ENCODE results near the gene SIRPD.

The SIRPD gene

GRCh38 chr20:1496930-1497329, 60.6 kb downstream of the SIRPD start:
- 80% methylated on average over 1 of the region's 3 CpGs; no CpG with 5 or more reads in 1 of the 2 experiments for WGBS, 2 experiments (ENCODE audit: insufficient coverage in 2 of 2)
- Histone ChIP-seq H3K27ac (ENCODE audit: low read depth, low read length, severe bottlenecking) (no peak overlapping the region), H3K4me3 (ENCODE audit: extremely low read depth, insufficient read depth, low read length, poor library complexity, severe bottlenecking) (no peak overlapping the region), H3K36me3 (ENCODE audit: control insufficient read depth, insufficient read depth, low read length) (no peaks in the 10 kb centered on the region), H3K4me1 (ENCODE audit: control insufficient read depth, insufficient read depth, low read length, poor library complexity, severe bottlenecking) (no peaks in the 10 kb centered on the region), H3K9me3 (ENCODE audit: control insufficient read depth, low read length) (no peaks in the 10 kb centered on the region)

GRCh38 chr20:1494436-1494835, 63.1 kb downstream of the SIRPD start:
- Histone ChIP-seq H3K27ac (ENCODE audit: low read depth, low read length, severe bottlenecking) (no peak overlapping the region), H3K36me3 (ENCODE audit: control insufficient read depth, insufficient read depth, low read length) (no peaks in the 10 kb centered on the region), H3K4me1 (ENCODE audit: control insufficient read depth, insufficient read depth, low read length, poor library complexity, severe bottlenecking) (no peaks in the 10 kb centered on the region), H3K9me3 (ENCODE audit: control insufficient read depth, low read length) (no peaks in the 10 kb centered on the region), H3K4me3 (ENCODE audit: extremely low read depth, insufficient read depth, low read length, poor library complexity, severe bottlenecking) (no peak overlapping the region)
- WGBS, 2 experiments (ENCODE audit: insufficient coverage in 2 of 2), result 80 to 88% methylated on average over 1 to 3 of the region's 3 CpGs

GRCh38 chr20:1493536-1493935, 64.0 kb downstream of the SIRPD start:
- WGBS, 2 experiments (ENCODE audit: insufficient coverage in 2 of 2), result no CpG with 5 or more reads among the region's 1 CpG
- Histone ChIP-seq H3K4me1 (ENCODE audit: control insufficient read depth, insufficient read depth, low read length, poor library complexity, severe bottlenecking) (no peaks in the 10 kb centered on the region), H3K9me3 (ENCODE audit: control insufficient read depth, low read length) (no peaks in the 10 kb centered on the region), H3K36me3 (ENCODE audit: control insufficient read depth, insufficient read depth, low read length) (no peaks in the 10 kb centered on the region), H3K4me3 (ENCODE audit: extremely low read depth, insufficient read depth, low read length, poor library complexity, severe bottlenecking) (no peak overlapping the region), H3K27ac (ENCODE audit: low read depth, low read length, severe bottlenecking) (no peak overlapping the region)

GRCh38 chr20:1491860-1492642, 65.5 kb downstream of the SIRPD start:
- Histone ChIP-seq H3K4me1 (ENCODE audit: control insufficient read depth, insufficient read depth, low read length, poor library complexity, severe bottlenecking) (no peaks in the 10 kb centered on the region), H3K9me3 (ENCODE audit: control insufficient read depth, low read length) (no peaks in the 10 kb centered on the region), H3K36me3 (ENCODE audit: control insufficient read depth, insufficient read depth, low read length) (no peaks in the 10 kb centered on the region), H3K27ac (ENCODE audit: low read depth, low read length, severe bottlenecking) (no peak overlapping the region), H3K4me3 (ENCODE audit: extremely low read depth, insufficient read depth, low read length, poor library complexity, severe bottlenecking) (no peak overlapping the region)
- WGBS, 2 experiments (ENCODE audit: insufficient coverage in 2 of 2), result 88 to 100% methylated on average over 1 of the region's 2 CpGs

GRCh38 chr20:1491281-1491840, 66.1 kb downstream of the SIRPD start, which contains the start of gene SIRPB2:
Gene SIRPB2 (minus strand): TSS chr20:1491420. CDS start chr20:1491359, 61 bp downstream.
- 87 to 90% methylated on average over 6 to 8 of the region's 11 CpGs for WGBS, 2 experiments (ENCODE audit: insufficient coverage in 2 of 2)
- Histone ChIP-seq H3K4me3 (ENCODE audit: extremely low read depth, insufficient read depth, low read length, poor library complexity, severe bottlenecking) (no peak within 1 kb of the TSS), H3K9me3 (ENCODE audit: control insufficient read depth, low read length) (no peaks in the 10 kb centered on the region), H3K27ac (ENCODE audit: low read depth, low read length, severe bottlenecking) (no peak within 1 kb of the TSS), H3K4me1 (ENCODE audit: control insufficient read depth, insufficient read depth, low read length, poor library complexity, severe bottlenecking) (no peaks in the 10 kb centered on the region), H3K36me3 (ENCODE audit: control insufficient read depth, insufficient read depth, low read length) (no peaks in the 10 kb centered on the region)

- Histone ChIP-seq H3K36me3 (ENCODE audit: control insufficient read depth, insufficient read depth, low read length) (no peaks in the 10 kb centered on the region), H3K4me3 (ENCODE audit: extremely low read depth, insufficient read depth, low read length, poor library complexity, severe bottlenecking) (no peak overlapping the region), H3K4me1 (ENCODE audit: control insufficient read depth, insufficient read depth, low read length, poor library complexity, severe bottlenecking) (no peaks in the 10 kb centered on the region), H3K27ac (ENCODE audit: low read depth, low read length, severe bottlenecking) (no peak overlapping the region), H3K9me3 (ENCODE audit: control insufficient read depth, low read length) (no peaks in the 10 kb centered on the region)
- 81 to 95% methylated on average over 5 to 6 of the region's 9 CpGs for WGBS, 2 experiments (ENCODE audit: insufficient coverage in 2 of 2)
Measured at GRCh38 chr20:1490643-1491195, 66.8 kb downstream of the SIRPD start.

GRCh38 chr20:1489764-1490436, 67.6 kb downstream of the SIRPD start:
- Histone ChIP-seq H3K4me3 (ENCODE audit: extremely low read depth, insufficient read depth, low read length, poor library complexity, severe bottlenecking) (no peak overlapping the region), H3K9me3 (ENCODE audit: control insufficient read depth, low read length) (no peaks in the 10 kb centered on the region), H3K27ac (ENCODE audit: low read depth, low read length, severe bottlenecking) (no peak overlapping the region), H3K36me3 (ENCODE audit: control insufficient read depth, insufficient read depth, low read length) (no peaks in the 10 kb centered on the region), H3K4me1 (ENCODE audit: control insufficient read depth, insufficient read depth, low read length, poor library complexity, severe bottlenecking) (no peaks in the 10 kb centered on the region)
- 82 to 88% methylated on average over 3 to 6 of the region's 6 CpGs for WGBS, 2 experiments (ENCODE audit: insufficient coverage in 2 of 2)

- H3K4me1 ChIP-seq (ENCODE audit: control insufficient read depth, insufficient read depth, low read length, poor library complexity, severe bottlenecking), result no peaks in the 10 kb centered on the region
- H3K9me3 ChIP-seq (ENCODE audit: control insufficient read depth, low read length), result no peaks in the 10 kb centered on the region
- WGBS, 2 experiments (ENCODE audit: insufficient coverage in 2 of 2), result no CpG with 5 or more reads among the region's 2 CpGs
- H3K27ac ChIP-seq (ENCODE audit: low read depth, low read length, severe bottlenecking), result no peak overlapping the region
- H3K36me3 ChIP-seq (ENCODE audit: control insufficient read depth, insufficient read depth, low read length), result no peaks in the 10 kb centered on the region
- no peak overlapping the region for H3K4me3 ChIP-seq (ENCODE audit: extremely low read depth, insufficient read depth, low read length, poor library complexity, severe bottlenecking)
Measured at GRCh38 chr20:1489325-1489724, 68.2 kb downstream of the SIRPD start.

GRCh38 chr20:1486566-1486965, 70.9 kb downstream of the SIRPD start:
- WGBS, 2 experiments (ENCODE audit: insufficient coverage in 2 of 2), result 60% methylated on average over 1 of the region's 2 CpGs; no CpG with 5 or more reads in 1 of the 2 experiments
- Histone ChIP-seq H3K4me1 (ENCODE audit: control insufficient read depth, insufficient read depth, low read length, poor library complexity, severe bottlenecking) (no peaks in the 10 kb centered on the region), H3K27ac (ENCODE audit: low read depth, low read length, severe bottlenecking) (no peak overlapping the region), H3K4me3 (ENCODE audit: extremely low read depth, insufficient read depth, low read length, poor library complexity, severe bottlenecking) (no peak overlapping the region), H3K9me3 (ENCODE audit: control insufficient read depth, low read length) (no peaks in the 10 kb centered on the region), H3K36me3 (ENCODE audit: control insufficient read depth, insufficient read depth, low read length) (no peaks in the 10 kb centered on the region)

GRCh38 chr20:1484438-1485116, 72.9 kb downstream of the SIRPD start:
- WGBS, 2 experiments (ENCODE audit: insufficient coverage in 2 of 2), result 86 to 94% methylated on average over 3 to 4 of the region's 5 CpGs
- no peak overlapping the region for H3K4me3 ChIP-seq (ENCODE audit: extremely low read depth, insufficient read depth, low read length, poor library complexity, severe bottlenecking)
- no peaks in the 10 kb centered on the region for H3K9me3 ChIP-seq (ENCODE audit: control insufficient read depth, low read length)
- H3K4me1 ChIP-seq (ENCODE audit: control insufficient read depth, insufficient read depth, low read length, poor library complexity, severe bottlenecking), result no peaks in the 10 kb centered on the region
- H3K27ac ChIP-seq (ENCODE audit: low read depth, low read length, severe bottlenecking), result no peak overlapping the region
- no peaks in the 10 kb centered on the region for H3K36me3 ChIP-seq (ENCODE audit: control insufficient read depth, insufficient read depth, low read length)
